MG63 (cell line): ENCODE measurements around the gene ACOX1. TPM values are rescaled to one million over a fixed set of nuclear protein-coding genes. Genes with fewer than 3 reads are reported as not detected.
"Not testable (repeated sequence)": the region's sequence is repeated elsewhere in the genome, so short reads cannot be mapped to it uniquely, and the experiment has no call there.

ENCODE experiments used
- DNase-seq: peaks from one replicate; pipeline ENCODE4 v3.0.0-alpha.2; 2020
- H3K27me3 ChIP-seq: fragments of 250-450 bp; sonication (Bioruptor Pico); 2 replicates; pipeline ENCODE4 v1.5.1; 2020; ENCODE audit warnings: mild to moderate bottlenecking, moderate library complexity
- H3K36me3 ChIP-seq: fragments of 250-450 bp; sonication (Bioruptor Pico); 2 replicates; pipeline ENCODE4 v1.5.1; 2020; ENCODE audit warnings: mild to moderate bottlenecking, moderate library complexity
- H3K4me3 ChIP-seq: fragments of 250-450 bp; sonication (Bioruptor Pico); 2 replicates; pipeline ENCODE4 v1.5.1; 2020; ENCODE audit warnings: mild to moderate bottlenecking, moderate library complexity
- H3K9me3 ChIP-seq: fragments of 250-450 bp; sonication (Bioruptor Pico); 2 replicates; pipeline ENCODE4 v1.5.1; 2020; ENCODE audit warnings: mild to moderate bottlenecking, moderate library complexity
- total RNA-seq: library from RNA; depleted of rRNA; stranded (reverse); fragments of >200 nt; shearing (Covaris generic); gene quantifications from 2 replicates; pipeline ENCODE4 v1.2.3, GENCODE V29; 2014; ENCODE audit warnings: low replicate concordance

ACOX1 gene
- total RNA-seq, 1 experiment from 2014 or later, result 26.9 TPM

DNA sequence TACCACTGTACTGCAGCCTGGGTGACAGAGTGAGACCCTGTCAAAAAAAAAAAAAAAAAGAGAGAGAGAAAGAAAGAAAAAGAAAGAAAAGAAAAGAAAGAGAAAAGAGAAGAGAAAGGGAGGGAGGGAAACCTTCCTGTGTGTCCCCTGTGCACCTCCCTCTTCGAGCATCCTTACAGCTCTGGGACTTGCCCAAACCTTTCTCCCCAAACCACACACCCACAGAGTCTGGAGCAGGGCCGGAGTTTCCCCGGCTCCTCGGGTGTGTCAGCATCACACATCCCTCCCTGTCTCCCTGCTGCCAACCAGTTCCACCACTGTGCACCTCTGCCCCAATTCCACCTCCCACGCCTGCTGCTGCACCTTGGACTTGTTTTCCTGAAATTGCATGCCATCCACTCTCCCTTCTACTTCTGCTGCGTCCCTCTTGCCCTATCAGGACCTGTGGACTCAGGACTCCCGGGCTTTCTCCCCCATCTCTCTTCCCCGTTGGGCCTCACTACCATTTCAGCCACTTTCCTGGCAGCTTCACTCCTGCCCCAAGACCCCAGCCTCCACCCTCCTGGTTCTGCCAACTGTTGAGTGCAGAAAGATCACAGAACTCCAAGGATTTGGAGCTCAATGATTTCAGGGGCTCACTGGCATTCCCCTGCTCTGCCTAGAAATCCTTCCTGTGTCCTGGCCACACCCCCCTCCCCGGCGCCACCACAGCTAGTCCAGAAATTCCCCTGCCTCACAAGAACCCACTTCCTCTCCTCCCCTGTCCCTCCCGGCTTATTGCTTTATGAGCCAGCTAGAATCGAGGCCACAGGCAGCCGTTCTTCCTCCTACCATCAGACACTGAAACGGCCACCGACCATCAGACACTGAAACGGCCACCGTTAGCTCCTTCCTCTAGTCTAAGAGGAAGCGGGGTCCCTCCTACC lies 18.0 kb upstream of the ACOX1 start:
- DNase-seq, result no peak
- Histone ChIP-seq H3K27me3 (no peaks in the 10 kb centered on the region), H3K36me3 (peaks cover 11% of the 10 kb centered on the region), H3K4me3 (no peak overlapping the region), H3K9me3 (no peaks in the 10 kb centered on the region)

DNA sequence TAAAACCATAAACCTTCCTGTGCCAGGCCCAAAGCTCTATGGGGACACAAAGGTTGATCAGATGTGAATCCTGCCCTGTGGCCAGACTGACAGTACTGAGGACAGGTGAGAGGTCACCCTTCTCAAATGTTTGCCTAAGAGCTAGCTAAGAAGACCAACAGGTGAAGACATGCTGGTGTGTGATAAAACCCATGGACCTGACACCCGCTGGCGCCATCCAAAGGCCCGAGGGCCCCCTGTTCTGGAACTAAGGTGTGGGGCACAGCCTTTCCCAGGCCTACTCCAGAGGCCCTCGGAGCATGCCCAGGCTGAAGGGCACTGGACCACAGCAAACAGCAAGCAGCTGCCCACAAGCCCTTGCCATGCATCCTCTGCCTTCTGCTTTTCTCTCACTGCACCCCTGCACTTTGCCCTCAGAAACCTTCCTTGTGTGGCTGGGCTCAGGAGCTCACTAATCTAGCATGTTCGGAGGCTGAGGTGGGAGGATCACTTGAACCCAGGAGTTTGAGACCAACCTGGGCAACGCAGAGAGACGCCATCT lies 16.5 kb upstream of the ACOX1 start:
- peaks cover 17% of the 10 kb centered on the region for H3K36me3 ChIP-seq
- DNase-seq, result no peak
- H3K27me3 ChIP-seq, result no peaks in the 10 kb centered on the region
- no peak overlapping the region for H3K4me3 ChIP-seq
- H3K9me3 ChIP-seq, result no peaks in the 10 kb centered on the region

DNA sequence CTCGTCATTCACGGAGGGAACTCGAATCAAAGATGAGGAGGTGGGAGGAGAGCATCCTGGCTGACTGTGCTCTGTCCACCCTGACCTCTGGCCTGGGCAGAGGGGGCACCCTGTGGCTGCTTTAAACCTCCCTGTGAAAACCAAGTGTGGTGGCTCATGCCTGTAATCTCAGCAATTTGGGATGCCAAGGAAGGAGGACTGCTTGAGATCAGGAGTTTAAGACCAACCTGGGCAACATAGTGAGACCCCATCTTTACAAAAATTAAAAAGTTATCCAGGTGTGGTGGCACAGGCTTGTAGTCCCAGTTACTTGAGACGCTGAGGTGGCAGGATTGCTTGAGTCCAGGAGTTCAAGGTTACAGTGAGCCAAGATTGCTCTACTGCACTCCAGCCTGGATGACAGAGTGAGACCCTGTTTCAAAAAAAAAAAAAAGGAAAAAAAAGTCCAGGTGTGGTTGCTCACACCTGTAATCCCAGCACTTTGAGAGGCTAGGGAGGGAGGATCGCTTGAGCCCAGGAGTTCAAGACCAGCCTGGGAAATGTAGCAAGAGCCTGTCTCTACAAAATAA lies 15.9 kb upstream of the ACOX1 start:
- H3K36me3 ChIP-seq, result peaks cover 14% of the 10 kb centered on the region
- H3K9me3 ChIP-seq, result no peaks in the 10 kb centered on the region
- no peaks in the 10 kb centered on the region for H3K27me3 ChIP-seq
- no peak overlapping the region for H3K4me3 ChIP-seq
- no peak for DNase-seq

DNA sequence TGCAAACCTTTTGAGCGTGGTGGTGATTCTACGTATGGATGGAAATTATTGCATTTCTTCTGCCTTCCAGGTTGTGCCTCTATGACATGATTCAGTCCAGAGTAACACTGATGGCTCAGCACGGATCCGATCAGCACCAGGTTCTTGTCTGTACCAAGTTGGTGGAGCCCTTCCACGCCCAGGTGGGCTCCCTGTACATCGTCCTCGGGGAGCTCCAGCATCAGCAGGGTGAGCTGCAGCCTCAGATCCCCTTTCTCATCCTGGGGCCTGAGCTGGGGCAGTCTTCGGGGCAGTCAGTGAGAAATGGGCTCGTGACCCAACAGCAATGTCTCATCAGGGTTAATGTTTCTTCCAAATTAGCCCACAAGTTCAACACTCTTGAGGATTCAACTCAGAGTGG lies 12.4 kb upstream of the ACOX1 start:
- DNase-seq, result no peak
- H3K27me3 ChIP-seq, result no peaks in the 10 kb centered on the region
- no peak overlapping the region for H3K4me3 ChIP-seq
- H3K9me3 ChIP-seq, result no peaks in the 10 kb centered on the region
- H3K36me3 ChIP-seq, result peaks cover 16% of the 10 kb centered on the region

DNA sequence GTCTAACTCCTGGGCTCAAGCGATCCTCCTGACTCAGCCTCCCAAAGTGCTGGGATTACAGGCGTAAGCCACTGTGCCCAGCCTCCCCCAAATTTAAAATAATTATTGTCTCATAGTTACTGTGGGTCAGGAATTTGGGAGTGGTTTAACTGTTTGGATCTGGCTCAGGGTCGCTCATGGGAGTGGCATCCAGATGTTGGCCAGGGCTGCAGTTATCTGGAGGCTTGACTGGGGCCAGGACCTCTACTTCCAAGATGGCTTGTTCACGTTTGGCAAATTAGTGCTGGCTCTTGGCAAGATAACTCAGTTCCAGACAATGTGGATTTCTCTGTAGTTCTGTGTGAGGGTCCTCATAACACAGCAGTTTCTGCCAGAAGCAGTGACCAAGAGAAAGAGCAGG lies 8.1 kb upstream of the ACOX1 start:
- H3K36me3 ChIP-seq, result peaks cover 8% of the 10 kb centered on the region
- no peaks in the 10 kb centered on the region for H3K9me3 ChIP-seq
- peak; percentile 47 for DNase-seq
- H3K27me3 ChIP-seq, result no peaks in the 10 kb centered on the region
- H3K4me3 ChIP-seq, result no peak overlapping the region

DNA sequence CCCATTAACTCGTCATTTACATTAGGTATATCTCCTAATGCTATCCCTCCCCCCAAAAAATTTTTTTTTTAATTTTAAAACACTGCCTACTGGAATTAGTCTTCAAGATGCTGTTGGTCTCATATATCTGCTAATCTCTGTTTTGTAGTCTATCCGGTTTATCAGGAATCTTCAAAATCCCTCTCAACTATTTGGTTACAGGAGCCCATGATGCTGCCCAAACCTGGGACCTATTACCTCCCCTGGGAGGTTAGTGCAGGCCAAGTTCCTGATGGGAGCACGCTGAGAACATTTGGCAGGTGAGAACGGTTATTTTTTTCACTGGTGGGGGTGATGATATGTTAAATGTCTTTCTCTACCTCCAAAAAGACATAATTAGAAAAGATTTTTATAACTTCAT lies 7.0 kb upstream of the ACOX1 start:
- Histone ChIP-seq H3K9me3 (no peaks in the 10 kb centered on the region), H3K4me3 (no peak overlapping the region), H3K27me3 (no peaks in the 10 kb centered on the region), H3K36me3 (peaks cover 2% of the 10 kb centered on the region; the same call in 1 of the 2 replicates)
- DNase-seq, result no peak

DNA sequence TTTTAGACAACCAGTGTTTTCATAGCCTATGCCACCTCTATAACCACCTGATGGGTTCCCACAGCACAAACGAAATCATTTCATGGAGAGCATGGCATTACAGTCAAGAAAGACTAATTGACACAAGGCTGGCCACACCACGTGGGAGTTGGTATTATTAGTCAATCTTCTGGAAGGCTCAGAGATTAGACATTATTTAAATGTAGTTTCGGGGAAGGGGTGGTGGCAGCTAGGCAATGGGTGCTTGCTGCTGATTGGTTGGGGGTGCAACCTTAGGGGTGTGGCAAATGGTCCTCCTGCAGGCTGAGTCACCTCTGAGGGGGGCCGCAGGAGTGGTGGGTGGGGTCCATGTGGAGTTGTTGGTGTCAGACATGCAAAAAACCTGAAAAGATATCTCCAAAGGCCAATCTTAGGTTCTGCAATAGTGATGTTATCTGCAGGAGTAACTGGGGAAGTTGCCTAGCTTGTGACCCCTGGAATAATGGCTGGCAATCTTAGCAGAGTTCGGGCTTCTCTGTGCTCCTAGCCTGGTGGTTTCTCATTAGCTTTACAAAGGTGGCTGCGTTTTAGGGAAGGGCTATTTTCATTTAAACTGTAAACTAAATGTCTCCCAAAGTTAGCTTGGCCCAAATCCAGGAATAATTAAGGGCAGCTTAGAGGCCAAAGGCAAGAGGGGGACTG lies 4.7 kb upstream of the ACOX1 start:
- Histone ChIP-seq H3K36me3 (peaks cover 2% of the 10 kb centered on the region; the same call in 1 of the 2 replicates), H3K27me3 (no peaks in the 10 kb centered on the region)
- no peak for DNase-seq

DNA sequence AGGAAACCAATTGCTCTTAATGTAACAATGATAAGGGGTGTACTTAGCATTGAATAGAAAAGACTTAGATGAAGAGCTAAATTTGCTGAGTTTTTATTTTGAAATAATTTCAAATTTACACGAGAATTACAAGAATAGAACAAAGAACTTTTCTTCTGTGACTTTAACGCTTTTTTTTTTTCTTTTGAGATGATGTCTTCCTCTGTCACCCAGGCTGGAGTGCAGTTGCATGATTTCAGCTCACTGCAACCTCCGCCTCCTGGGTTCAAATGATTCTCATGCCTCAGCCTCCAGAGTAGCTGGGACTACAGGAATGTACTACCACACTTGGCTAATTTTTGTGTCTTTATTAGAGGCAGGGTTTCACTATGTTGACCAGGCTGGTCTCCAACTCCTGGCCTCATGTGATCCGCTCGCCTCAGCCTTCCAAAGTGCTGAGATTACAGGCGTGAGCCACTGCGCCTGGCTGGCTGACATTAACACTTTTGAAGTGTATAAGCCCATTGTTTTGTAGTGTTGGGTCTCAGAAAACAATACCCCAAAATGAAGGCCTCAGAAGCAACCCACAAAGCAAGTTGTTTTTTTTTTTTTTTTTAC lies 2.2 kb upstream of the ACOX1 start:
- Histone ChIP-seq H3K36me3 (peaks cover 9% of the 10 kb centered on the region), H3K4me3 (no peak overlapping the region), H3K9me3 (no peaks in the 10 kb centered on the region), H3K27me3 (no peaks in the 10 kb centered on the region)
- no peak for DNase-seq

More for the DNA sequence above, 4.7 kb upstream of the ACOX1 start:
- Histone ChIP-seq H3K4me3 (no peak overlapping the region), H3K9me3 (no peaks in the 10 kb centered on the region)

DNA sequence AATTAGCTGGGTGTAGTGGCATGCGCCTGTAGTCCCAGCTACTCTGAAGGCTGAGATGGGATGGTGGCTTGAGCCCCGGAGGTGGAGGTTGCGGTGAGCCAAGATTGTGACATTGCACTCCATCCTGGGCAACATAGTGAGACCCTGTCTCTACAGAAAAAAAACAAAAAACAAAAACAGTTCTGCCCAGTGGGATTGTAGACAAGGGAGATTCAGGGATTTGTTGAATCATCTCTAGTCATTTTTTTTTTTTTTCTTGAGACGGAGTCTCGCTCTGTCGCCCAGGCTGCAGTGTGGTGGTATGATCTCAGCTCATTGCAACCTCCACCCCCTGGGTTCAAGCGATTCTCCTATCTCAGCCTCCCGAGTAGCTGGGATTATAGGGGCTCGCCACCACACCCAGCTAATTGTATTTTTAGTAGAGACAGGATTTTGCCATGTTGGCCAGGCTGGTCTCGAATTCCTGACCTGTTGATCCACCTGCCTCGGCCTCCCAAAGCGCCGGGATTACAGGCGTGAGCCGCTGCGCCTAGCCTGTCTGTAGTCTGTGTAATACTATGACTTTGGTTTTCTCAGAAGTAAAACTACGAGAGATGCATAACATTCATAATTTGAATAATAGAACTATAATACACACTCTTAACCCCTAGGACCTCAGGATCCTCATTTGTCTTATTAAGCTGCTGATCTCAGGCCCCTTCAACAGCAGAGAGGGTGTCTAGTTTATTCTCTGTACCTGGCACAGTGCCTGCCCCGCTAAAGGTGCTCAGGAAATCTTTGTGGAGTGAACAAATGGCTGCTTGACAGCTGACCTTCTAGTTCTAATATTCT lies 1.4 kb upstream of the ACOX1 start:
- peak overlapping the region; percentile 85 for H3K4me3 ChIP-seq
- peaks cover 12% of the 10 kb centered on the region for H3K36me3 ChIP-seq
- H3K27me3 ChIP-seq, result no peaks in the 10 kb centered on the region
- no peaks in the 10 kb centered on the region for H3K9me3 ChIP-seq
- no peak for DNase-seq

DNA sequence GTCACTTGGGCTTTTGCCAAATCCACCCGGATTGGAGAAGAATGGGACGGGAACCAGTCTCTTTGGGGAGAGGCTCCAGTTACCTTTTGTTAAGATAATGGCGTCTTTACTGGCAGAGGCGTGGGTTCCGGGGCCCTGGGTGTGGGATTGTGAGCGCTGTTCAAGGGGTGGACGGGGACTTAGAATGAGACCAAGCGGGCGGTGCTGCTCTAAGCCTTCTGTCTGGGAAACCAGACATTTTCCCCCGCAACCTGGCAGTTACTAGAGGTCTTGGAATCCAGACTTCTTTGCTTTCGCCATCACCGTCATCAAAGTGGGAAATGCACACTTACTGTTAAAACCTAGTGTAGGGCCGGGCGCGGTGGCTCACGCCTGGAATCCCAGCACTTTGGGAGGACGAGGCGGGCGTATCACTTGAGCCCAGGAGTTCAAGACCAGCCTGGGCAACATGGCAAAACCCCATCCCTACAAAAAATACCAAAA lies 780 bp upstream of the ACOX1 start:
- Histone ChIP-seq H3K36me3 (peaks cover 16% of the 10 kb centered on the region), H3K9me3 (no peaks in the 10 kb centered on the region), H3K4me3 (peak overlapping the region; percentile 85), H3K27me3 (no peaks in the 10 kb centered on the region)
- DNase-seq, result no peak

DNA sequence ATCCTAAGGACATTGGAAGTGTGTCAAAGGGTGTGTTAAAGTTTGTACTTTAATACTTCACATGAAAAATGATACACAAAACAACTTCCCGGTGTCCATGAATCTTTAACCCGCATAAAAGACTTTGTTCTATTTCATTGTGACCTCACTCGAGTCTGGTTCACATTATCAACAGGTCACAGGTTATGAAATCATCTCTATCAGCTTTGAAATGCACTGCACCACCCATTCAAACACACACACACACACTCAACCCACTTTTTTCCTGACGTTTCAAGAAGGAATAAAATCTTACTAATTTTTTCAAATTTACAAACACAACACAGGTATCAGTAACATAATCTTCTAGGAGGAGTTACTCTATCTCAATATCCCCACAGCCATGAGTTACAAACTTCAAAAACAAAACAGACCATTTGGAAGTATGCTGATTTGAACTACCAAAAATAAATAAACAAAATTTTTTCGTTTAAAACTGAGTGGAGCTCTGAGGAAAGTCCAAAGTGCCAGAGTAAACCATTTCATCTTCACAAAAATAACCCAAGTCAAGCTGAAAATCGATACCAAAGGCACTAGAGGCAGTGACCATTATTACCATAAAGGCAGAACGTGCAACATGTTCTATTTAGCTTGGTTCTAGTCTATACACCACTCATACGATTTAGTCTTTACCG lies 2.7 kb downstream of the ACOX1 start:
- no peak overlapping the region; the same call in 1 of the 2 replicates for H3K4me3 ChIP-seq

DNA sequence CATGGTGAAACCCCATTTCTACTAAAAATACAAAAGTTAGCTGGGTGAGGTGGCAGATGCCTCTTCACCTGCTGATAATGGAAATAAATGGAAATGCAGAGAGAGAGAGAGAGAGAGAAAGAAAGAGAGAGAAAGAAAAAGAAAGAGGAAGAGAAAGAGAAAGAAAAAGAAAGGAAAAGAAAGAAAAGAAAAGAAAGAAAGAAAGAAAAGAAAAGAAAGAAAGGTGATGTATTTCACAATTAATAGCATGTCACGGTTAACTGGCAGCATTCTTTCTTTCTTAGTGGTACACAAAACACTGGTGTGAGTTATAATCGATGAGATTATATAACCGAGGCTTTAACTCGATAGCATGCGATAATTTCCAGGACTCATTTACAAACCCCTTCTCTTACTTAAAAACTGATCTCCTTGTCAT lies 3.2 kb downstream of the ACOX1 start:
- no peak for DNase-seq
- Histone ChIP-seq H3K27me3 (no peaks in the 10 kb centered on the region), H3K9me3 (no peaks in the 10 kb centered on the region), H3K4me3 (no peak overlapping the region), H3K36me3 (peaks cover 27% of the 10 kb centered on the region)

More for the DNA sequence above, 2.7 kb downstream of the ACOX1 start:
- DNase-seq, result no peak
- peaks cover 27% of the 10 kb centered on the region for H3K36me3 ChIP-seq
- H3K9me3 ChIP-seq, result no peaks in the 10 kb centered on the region
- H3K27me3 ChIP-seq, result no peaks in the 10 kb centered on the region

DNA sequence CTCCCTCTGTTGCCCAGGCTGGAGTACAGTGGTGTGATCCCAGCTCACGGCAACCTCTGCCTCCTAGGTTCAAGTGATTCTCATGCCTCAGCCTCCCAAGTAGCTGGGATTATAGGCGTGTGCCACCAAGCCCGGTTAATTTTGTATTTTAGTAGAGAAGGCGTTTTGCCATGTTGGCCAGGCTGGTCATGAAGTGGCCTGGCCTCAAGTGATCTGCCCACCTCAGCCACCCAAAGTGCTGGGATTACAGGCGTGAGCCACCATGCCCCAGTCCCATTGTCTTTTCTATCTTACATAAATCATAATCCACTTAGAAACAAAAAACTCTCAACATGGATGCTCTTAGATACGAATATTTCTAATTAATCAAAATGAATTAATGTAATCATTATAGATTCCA lies 3.8 kb downstream of the ACOX1 start:
- not testable (repeated sequence) for H3K27me3 ChIP-seq, H3K9me3 ChIP-seq, H3K4me3 ChIP-seq, DNase-seq
- H3K36me3 ChIP-seq, result peaks cover 27% of the 10 kb centered on the region

DNA sequence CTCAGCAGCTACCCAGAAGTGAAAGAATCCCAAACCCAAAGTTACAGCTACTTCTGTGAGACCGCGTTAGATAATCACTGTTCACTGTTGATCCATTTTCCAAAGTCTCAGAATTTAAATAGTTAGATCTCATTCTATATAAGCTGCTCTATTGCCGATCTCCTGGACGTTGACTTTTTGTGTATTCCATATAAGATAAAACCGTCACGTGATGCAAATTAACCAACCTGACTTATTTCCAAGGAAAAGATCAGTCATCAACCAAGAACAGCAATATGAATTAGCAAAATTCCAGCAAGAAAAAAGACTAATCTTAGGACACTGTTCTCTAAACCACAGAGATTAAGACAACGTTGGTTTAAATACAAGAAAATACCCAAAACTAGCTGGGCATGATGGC lies 8.3 kb downstream of the ACOX1 start:
- Histone ChIP-seq H3K27me3 (no peaks in the 10 kb centered on the region), H3K9me3 (no peaks in the 10 kb centered on the region), H3K36me3 (peaks cover 20% of the 10 kb centered on the region), H3K4me3 (no peak overlapping the region)
- DNase-seq, result no peak

DNA sequence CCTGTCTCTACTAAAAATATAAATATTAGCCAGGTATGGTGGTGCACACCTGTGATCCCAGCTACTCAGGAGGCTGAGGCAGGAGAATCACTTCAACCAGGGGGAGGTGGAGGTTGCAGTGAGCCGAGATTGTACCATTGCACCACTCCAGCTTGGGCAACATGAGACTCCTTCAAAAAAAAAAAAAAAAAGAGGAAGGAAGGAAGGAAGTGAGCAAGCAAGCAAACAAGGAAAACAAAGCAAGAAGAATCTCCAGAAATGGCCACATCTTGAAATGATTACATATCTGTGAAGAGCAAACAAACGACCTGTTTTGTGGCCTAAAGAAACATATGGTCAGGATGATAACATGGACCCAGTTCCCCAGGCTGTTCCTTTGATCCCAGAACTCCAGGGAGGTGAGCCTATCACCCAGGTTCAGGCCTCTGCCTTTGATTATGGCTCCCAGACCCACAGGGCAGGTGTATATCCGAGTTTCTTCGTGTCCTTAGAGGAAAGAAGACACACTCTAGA lies 8.9 kb downstream of the ACOX1 start:
- H3K27me3 ChIP-seq, result no peaks in the 10 kb centered on the region
- H3K36me3 ChIP-seq, result peaks cover 14% of the 10 kb centered on the region
- no peaks in the 10 kb centered on the region for H3K9me3 ChIP-seq
- no peak overlapping the region for H3K4me3 ChIP-seq
- DNase-seq, result no peak
